ENCODE results near the gene DGCR2.

DNA sequence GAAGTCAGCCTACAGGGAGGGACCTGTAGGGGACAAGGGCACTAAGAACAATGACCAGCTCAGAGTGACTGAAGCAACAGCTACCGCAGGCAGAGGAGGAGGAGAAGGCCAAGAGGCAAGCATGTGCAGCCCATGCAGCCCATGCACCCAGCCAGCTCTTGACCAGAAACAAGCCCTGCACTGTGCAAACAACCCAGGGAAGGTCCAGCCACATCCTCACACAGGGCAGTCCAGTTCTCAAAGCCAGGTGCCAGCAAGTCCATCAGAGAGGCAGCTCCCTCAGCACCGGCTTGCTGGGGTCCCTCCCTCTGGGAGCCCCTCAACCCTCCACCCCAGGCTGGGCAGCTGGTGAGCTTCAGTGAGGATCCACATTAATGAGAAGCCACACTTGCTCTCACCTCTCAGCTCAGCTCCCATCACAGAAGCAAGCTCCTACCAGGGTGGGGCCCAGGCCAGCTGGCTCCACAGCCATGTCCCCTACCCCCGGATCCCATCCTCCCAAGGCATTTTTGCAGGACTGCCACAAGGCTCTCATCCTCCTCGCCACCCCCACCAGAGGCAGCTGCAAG lies 7.1 kb downstream of the DGCR2 start:
- no peak for TF ChIP-seq POLR2A (IDR thresholded peaks at IDR 0.05)
- no peak for TF ChIP-seq CTCF (IDR thresholded peaks at IDR 0.05)
